Measurements from ENCODE around the gene PNKD.

Gene PNKD

GRCh38 chr2:218357236-218358177 is 87.2 kb downstream of the PNKD start:
- no peak for DNase-seq
- no peaks in the 10 kb centered on the region for H3K9me3 Mint-ChIP-seq
- H3K4me3 Mint-ChIP-seq, result no peak overlapping the region
- no peaks in the 10 kb centered on the region for H3K36me3 Mint-ChIP-seq
- H3K4me1 Mint-ChIP-seq, result peaks cover 9 to 18% of the 10 kb centered on the region in 2 donors
- H3K27me3 Mint-ChIP-seq, result no peaks in the 10 kb centered on the region
- no peak for ATAC-seq (replicated peaks)
- no peak overlapping the region for H3K27ac Mint-ChIP-seq

- ATAC-seq (replicated peaks), result peak in 1 of 2 donors; percentile 9
- DNase-seq, result no peak
- Mint-ChIP-seq H3K9me3 (no peaks in the 10 kb centered on the region), H3K27ac (no peak overlapping the region), H3K36me3 (no peaks in the 10 kb centered on the region), H3K4me3 (no peak overlapping the region), H3K27me3 (no peaks in the 10 kb centered on the region), H3K4me1 (peaks cover 10 to 23% of the 10 kb centered on the region in 2 donors)
These were observed 90.1 kb downstream of the PNKD start for GRCh38 chr2:218360453-218360852.

GRCh38 chr2:218362606-218363005 is 92.3 kb downstream of the PNKD start:
- H3K4me3 Mint-ChIP-seq, result no peak overlapping the region
- peaks cover 8 to 23% of the 10 kb centered on the region in 2 donors for H3K4me1 Mint-ChIP-seq
- ATAC-seq (replicated peaks) (no peak), DNase-seq (no peak)
- no peaks in the 10 kb centered on the region for H3K27me3 Mint-ChIP-seq
- H3K36me3 Mint-ChIP-seq, result peaks cover 0 to under 1% of the 10 kb centered on the region in 2 donors
- no peaks in the 10 kb centered on the region for H3K9me3 Mint-ChIP-seq
- peak overlapping the region; percentile 43 for H3K27ac Mint-ChIP-seq

GRCh38 chr2:218363736-218364135 is 93.4 kb downstream of the PNKD start:
- H3K27ac Mint-ChIP-seq, result no peak overlapping the region
- no peak overlapping the region for H3K4me3 Mint-ChIP-seq
- peaks cover 6 to 23% of the 10 kb centered on the region in 2 donors for H3K4me1 Mint-ChIP-seq
- DNase-seq, result no peak
- H3K9me3 Mint-ChIP-seq, result no peaks in the 10 kb centered on the region
- no peaks in the 10 kb centered on the region for H3K27me3 Mint-ChIP-seq
- H3K36me3 Mint-ChIP-seq, result peaks cover 0 to 1% of the 10 kb centered on the region in 2 donors
- no peak for ATAC-seq (replicated peaks)

GRCh38 chr2:218364196-218364595 is 93.9 kb downstream of the PNKD start:
- Mint-ChIP-seq H3K4me3 (no peak overlapping the region), H3K4me1 (peaks cover 8 to 22% of the 10 kb centered on the region in 2 donors), H3K27ac (no peak overlapping the region), H3K27me3 (no peaks in the 10 kb centered on the region), H3K9me3 (no peaks in the 10 kb centered on the region), H3K36me3 (peaks cover 0 to 1% of the 10 kb centered on the region in 2 donors)
- ATAC-seq (replicated peaks) (no peak), DNase-seq (no peak)

- Mint-ChIP-seq H3K9me3 (no peaks in the 10 kb centered on the region), H3K27ac (peak overlapping the region; percentile 91), H3K4me3 (peak overlapping the region; percentile 89 to 90), H3K4me1 (peaks cover 18 to 31% of the 10 kb centered on the region in 2 donors), H3K36me3 (peaks cover 0 to 1% of the 10 kb centered on the region in 2 donors), H3K27me3 (no peaks in the 10 kb centered on the region)
- DNase-seq (no peak), ATAC-seq (replicated peaks) (no peak)
These were observed 96.5 kb downstream of the PNKD start for GRCh38 chr2:218366621-218367414.

GRCh38 chr2:218367415-218368149 is 97.3 kb downstream of the PNKD start:
- Mint-ChIP-seq H3K27ac (peak overlapping the region; percentile 91), H3K4me3 (peak overlapping the region; percentile 89 to 90), H3K27me3 (no peaks in the 10 kb centered on the region), H3K36me3 (peaks cover 0 to 1% of the 10 kb centered on the region in 2 donors), H3K4me1 (peaks cover 19 to 31% of the 10 kb centered on the region in 2 donors), H3K9me3 (no peaks in the 10 kb centered on the region)
- DNase-seq (peak; percentile 80), ATAC-seq (replicated peaks) (peak; percentile 93 to 95)

- Mint-ChIP-seq H3K9me3 (no peaks in the 10 kb centered on the region), H3K4me1 (peaks cover 20 to 31% of the 10 kb centered on the region in 2 donors)
These were observed 97.8 kb downstream of the PNKD start for GRCh38 chr2:218368150-218368528.

GRCh38 chr2:218368621-218369153 is 98.4 kb downstream of the PNKD start:
- peak in 1 of 2 donors; percentile 22 for ATAC-seq (replicated peaks)
- H3K27me3 Mint-ChIP-seq, result no peaks in the 10 kb centered on the region
- H3K36me3 Mint-ChIP-seq, result peaks cover 0 to 1% of the 10 kb centered on the region in 2 donors
- peak overlapping the region; percentile 31 for H3K27ac Mint-ChIP-seq
- H3K4me1 Mint-ChIP-seq, result peaks cover 20 to 31% of the 10 kb centered on the region in 2 donors
- no peak for DNase-seq
- H3K9me3 Mint-ChIP-seq, result no peaks in the 10 kb centered on the region
- H3K4me3 Mint-ChIP-seq, result peak overlapping the region; percentile 39 to 90

More at GRCh38 chr2:218368150-218368528, 97.8 kb downstream of the PNKD start:
- peak overlapping the region; percentile 89 to 90 for H3K4me3 Mint-ChIP-seq
- H3K27ac Mint-ChIP-seq, result peak overlapping the region; percentile 91
- no peaks in the 10 kb centered on the region for H3K27me3 Mint-ChIP-seq
- ATAC-seq (replicated peaks) (no peak), DNase-seq (no peak)
- peaks cover 0 to 1% of the 10 kb centered on the region in 2 donors for H3K36me3 Mint-ChIP-seq

- H3K27me3 Mint-ChIP-seq, result no peaks in the 10 kb centered on the region
- peaks cover 20 to 31% of the 10 kb centered on the region in 2 donors for H3K4me1 Mint-ChIP-seq
- H3K36me3 Mint-ChIP-seq, result peaks cover 0 to 1% of the 10 kb centered on the region in 2 donors
- peak overlapping the region in 1 of 2 donors; percentile 19 for H3K4me3 Mint-ChIP-seq
- H3K27ac Mint-ChIP-seq, result peak overlapping the region; percentile 47
- no peak for DNase-seq
- ATAC-seq (replicated peaks), result no peak
- H3K9me3 Mint-ChIP-seq, result no peaks in the 10 kb centered on the region
These were observed 99.0 kb downstream of the PNKD start for GRCh38 chr2:218369330-218369729.

GRCh38 chr2:218370410-218371063 is 100.2 kb downstream of the PNKD start:
- peaks cover 18 to 25% of the 10 kb centered on the region in 2 donors for H3K4me1 Mint-ChIP-seq
- ATAC-seq (replicated peaks) (no peak), DNase-seq (no peak)
- H3K4me3 Mint-ChIP-seq, result no peak overlapping the region
- H3K27ac Mint-ChIP-seq, result no peak overlapping the region
- no peaks in the 10 kb centered on the region for H3K9me3 Mint-ChIP-seq
- no peaks in the 10 kb centered on the region for H3K27me3 Mint-ChIP-seq
- peaks cover 0 to 1% of the 10 kb centered on the region in 2 donors for H3K36me3 Mint-ChIP-seq

GRCh38 chr2:218371983-218372350 is 101.6 kb downstream of the PNKD start:
- ATAC-seq (replicated peaks) (no peak), DNase-seq (no peak)
- Mint-ChIP-seq H3K36me3 (peaks cover 0 to 1% of the 10 kb centered on the region in 2 donors), H3K27ac (no peak overlapping the region), H3K9me3 (no peaks in the 10 kb centered on the region), H3K4me1 (peaks cover 18 to 23% of the 10 kb centered on the region in 2 donors), H3K4me3 (no peak overlapping the region), H3K27me3 (no peaks in the 10 kb centered on the region)

GRCh38 chr2:218374795-218375194 is 104.5 kb downstream of the PNKD start:
- H3K27me3 Mint-ChIP-seq, result no peaks in the 10 kb centered on the region
- H3K4me3 Mint-ChIP-seq, result no peak overlapping the region
- ATAC-seq (replicated peaks) (no peak), DNase-seq (no peak)
- no peaks in the 10 kb centered on the region for H3K36me3 Mint-ChIP-seq
- peaks cover 12 to 15% of the 10 kb centered on the region in 2 donors for H3K4me1 Mint-ChIP-seq
- no peak overlapping the region for H3K27ac Mint-ChIP-seq
- no peaks in the 10 kb centered on the region for H3K9me3 Mint-ChIP-seq
